Stomach (tissue), 9 donors: ENCODE results near the gene IGSF21. TPM values are rescaled to one million over a fixed set of nuclear protein-coding genes. Genes with fewer than 3 reads are reported as not detected.

ENCODE experiments used
- DNase-seq, 2 donors: peaks; one replicate each; pipeline versions ENCODE4 v3.0.0 to v3.0.0-alpha.2; 2013 to 2019
- H3K27ac ChIP-seq, 5 donors: fragments of 200-600 bp in 4 of 5; sonication (generic) in 4 of 5; one replicate each; pipeline ENCODE4 v1.5.1; 2013 to 2019; ENCODE audit warnings: mild to moderate bottlenecking in 1 of 5, moderate library complexity in 1 of 5
- H3K27me3 ChIP-seq, 3 donors: fragments of 200-600 bp; sonication (generic); one replicate each; pipeline ENCODE4 v1.5.1; 2017 to 2019; ENCODE audit warnings: mixed run types in 1 of 3
- H3K36me3 ChIP-seq, 4 donors: fragments of 200-600 bp; sonication (generic); 1 replicate in 3 of 4; 2 replicates in 1 of 4; pipeline ENCODE4 v1.5.1; 2016 to 2019
- H3K4me1 ChIP-seq, 4 donors: fragments of 200-600 bp; sonication (generic); one replicate each; pipeline ENCODE4 v1.5.1; 2016 to 2019
- H3K4me3 ChIP-seq, 4 donors: fragments of 200-600 bp; sonication (generic) in 3 of 4; one replicate each; pipeline ENCODE4 v1.5.1; 2016 to 2019; ENCODE audit warnings: mild to moderate bottlenecking in 1 of 4
- H3K9me3 ChIP-seq, 4 donors: fragments of 200-600 bp; sonication (generic); one replicate each; pipeline ENCODE4 v1.5.1; 2016 to 2019
- EP300 ChIP-seq: sonication (generic); formaldehyde crosslinking; IDR thresholded peaks from one replicate; pipeline ENCODE4 v1.6.1; 2017; ENCODE audit warnings: antibody characterized with exemption
- POLR2A ChIP-seq, 4 donors: fragments of 450-650 bp; IDR thresholded peaks; one replicate each; pipeline ENCODE4 v1.6.1; 2016; ENCODE audit warnings: antibody characterized with exemption in 4 of 4, control low read depth in 2 of 4, mild to moderate bottlenecking in 1 of 4, moderate library complexity in 1 of 4
- POLR2AphosphoS5 ChIP-seq, 3 donors: sonication (generic); formaldehyde crosslinking; IDR thresholded peaks; one replicate each; pipeline ENCODE4 v1.6.1; 2016; ENCODE audit warnings: antibody characterized with exemption in 3 of 3
- WGBS, 5 donors: extraction: QIAGEN DNeasy Blood & Tissue Kit in 3 of 5; methylation state at CpG; one replicate each; pipeline versions ENCODE4 v1.1.5 to v1.1.7; 2013 to 2018; 5-methylcytosine and 5-hydroxymethylcytosine counted together
- intact Hi-C: fragments of 100-400 bp; cut with DNase I; formaldehyde crosslinking; loops from one replicate; pipeline ENCODE4 v1.15.1; 2023; ENCODE audit warnings: low total_unique reads
- polyA plus RNA-seq, 3 donors: library from polyadenylated mRNA; stranded (reverse); fragments of 200-250 nt; gene quantifications; one replicate each; pipeline ENCODE4 v1.2.3, GENCODE V29; 2013
- total RNA-seq, 5 donors: library from RNA; depleted of rRNA; stranded (reverse); fragments of >200 nt; gene quantifications; one replicate each; pipeline versions ENCODE4 v1.1.0 to v1.2.3, GENCODE V29; 2014 to 2016
- TF ChIP-seq, protein P1 (sequence below), 7 experiments: fragments of 450-650 bp in 4 of 7; fragments of 200-600 bp in 3 of 7; sonication (generic) in 3 of 7; IDR thresholded peaks; one replicate each; pipeline ENCODE4 v1.5.1; 2016 to 2019; ENCODE audit warnings: antibody characterized with exemption in 7 of 7, control low read depth in 2 of 7, mild to moderate bottlenecking in 1 of 7
- donor health status: healthy with polysubstance abuse.
- donor health status: Bipolar disorder and iron deficiency.
- donor health status: healthy.

Gene IGSF21
- total and polyA plus RNA-seq, 8 donors: 0.25 to 2.0 (median 1.1) TPM; not detected in 3

DNA sequence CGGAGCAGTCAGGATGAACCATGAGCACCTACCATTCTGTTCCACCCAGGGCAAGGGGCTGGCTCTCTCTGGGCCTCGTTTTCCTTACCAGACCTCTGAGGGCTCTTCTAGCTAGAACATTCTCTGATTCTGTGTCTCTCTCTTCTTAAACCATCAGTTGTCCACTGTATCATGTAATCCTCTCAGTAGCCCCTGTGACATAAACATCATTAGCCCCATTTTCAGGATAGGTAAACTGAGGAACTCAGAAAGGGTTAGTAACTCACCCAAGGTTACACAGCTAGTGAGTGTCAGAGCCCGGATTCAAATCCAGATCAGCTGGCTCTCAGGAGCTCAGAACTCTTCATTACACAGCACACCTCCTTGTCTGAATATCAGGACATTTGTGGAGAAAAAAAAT, 22.8 kb downstream of the IGSF21 start:
- 43 to 63% (median 59%) methylated on average over 3 of the region's 3 CpGs for WGBS, 5 donors
- Histone ChIP-seq H3K27ac (no peak overlapping the region), H3K36me3 (no peaks in the 10 kb centered on the region), H3K9me3 (no peaks in the 10 kb centered on the region), H3K4me1 (peaks cover 0 to 9% (median 0%) of the 10 kb centered on the region in 4 donors), H3K27me3 (peaks cover 0 to 71% (median 13%) of the 10 kb centered on the region in 3 donors), H3K4me3 (no peak overlapping the region)
- intact Hi-C loops: no loop called here
- DNase-seq: no peak
- TF ChIP-seq POLR2A (IDR thresholded peaks at IDR 0.05): no peak
- TF ChIP-seq EP300: no peak
- TF ChIP-seq POLR2AphosphoS5 (IDR thresholded peaks at IDR 0.05): no peak
- TF ChIP-seq, protein P1, sequence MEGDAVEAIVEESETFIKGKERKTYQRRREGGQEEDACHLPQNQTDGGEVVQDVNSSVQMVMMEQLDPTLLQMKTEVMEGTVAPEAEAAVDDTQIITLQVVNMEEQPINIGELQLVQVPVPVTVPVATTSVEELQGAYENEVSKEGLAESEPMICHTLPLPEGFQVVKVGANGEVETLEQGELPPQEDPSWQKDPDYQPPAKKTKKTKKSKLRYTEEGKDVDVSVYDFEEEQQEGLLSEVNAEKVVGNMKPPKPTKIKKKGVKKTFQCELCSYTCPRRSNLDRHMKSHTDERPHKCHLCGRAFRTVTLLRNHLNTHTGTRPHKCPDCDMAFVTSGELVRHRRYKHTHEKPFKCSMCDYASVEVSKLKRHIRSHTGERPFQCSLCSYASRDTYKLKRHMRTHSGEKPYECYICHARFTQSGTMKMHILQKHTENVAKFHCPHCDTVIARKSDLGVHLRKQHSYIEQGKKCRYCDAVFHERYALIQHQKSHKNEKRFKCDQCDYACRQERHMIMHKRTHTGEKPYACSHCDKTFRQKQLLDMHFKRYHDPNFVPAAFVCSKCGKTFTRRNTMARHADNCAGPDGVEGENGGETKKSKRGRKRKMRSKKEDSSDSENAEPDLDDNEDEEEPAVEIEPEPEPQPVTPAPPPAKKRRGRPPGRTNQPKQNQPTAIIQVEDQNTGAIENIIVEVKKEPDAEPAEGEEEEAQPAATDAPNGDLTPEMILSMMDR (IDR thresholded peaks at IDR 0.05): no peak

DNA sequence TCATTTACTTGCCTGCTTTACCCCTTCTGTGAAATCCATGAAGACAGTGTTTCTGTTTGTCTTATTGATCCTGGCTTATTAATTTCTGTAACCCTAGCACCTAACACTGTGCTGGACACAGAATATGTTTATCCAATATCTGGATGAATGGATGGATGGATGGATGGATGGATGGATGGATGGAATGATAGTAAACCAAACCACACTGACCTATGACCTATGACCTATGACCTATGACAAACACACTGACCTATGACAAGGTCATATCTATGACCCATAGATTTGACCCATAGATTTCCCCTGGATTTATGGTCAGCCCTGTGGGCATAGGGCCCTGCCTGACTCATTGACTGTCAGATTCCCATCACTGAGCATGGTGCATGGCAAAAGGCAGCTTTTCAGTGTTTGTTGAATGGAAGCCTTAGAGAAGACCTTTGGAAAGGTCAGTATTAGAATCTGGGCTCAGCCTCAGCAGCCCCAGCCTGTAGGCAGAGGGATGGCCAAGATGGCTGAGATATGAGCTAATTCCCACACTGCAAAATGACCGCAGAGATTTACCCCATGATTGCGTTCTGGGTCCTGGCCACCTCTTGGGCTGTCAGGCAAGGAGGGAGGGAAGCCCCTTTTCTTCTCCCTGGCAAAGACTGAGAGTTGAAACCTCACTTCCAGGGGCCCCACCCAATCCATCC, 24.6 kb downstream of the IGSF21 start:
- no peak overlapping the region for H3K27ac ChIP-seq
- no peak for DNase-seq

GRCh38 chr1:18132711-18133541, 25.3 kb downstream of the IGSF21 start:
- 56 to 65% (median 60%) methylated on average over 16 of the region's 16 CpGs for WGBS, 5 donors
- Histone ChIP-seq H3K36me3 (no peaks in the 10 kb centered on the region), H3K4me3 (no peak overlapping the region), H3K27me3 (peaks cover 0 to 64% (median 13%) of the 10 kb centered on the region in 3 donors), H3K9me3 (no peaks in the 10 kb centered on the region), H3K27ac (no peak overlapping the region), H3K4me1 (peaks cover 0 to 9% (median 0%) of the 10 kb centered on the region in 4 donors)
- DNase-seq: peak in 1 of 2 donors; percentile 46
- intact Hi-C loops: no loop called here
- TF ChIP-seq POLR2A (IDR thresholded peaks at IDR 0.05): no peak
- TF ChIP-seq EP300: no peak
- TF ChIP-seq, protein P1 (IDR thresholded peaks at IDR 0.05): no peak
- TF ChIP-seq POLR2AphosphoS5 (IDR thresholded peaks at IDR 0.05): no peak

More for the DNA sequence above, 24.6 kb downstream of the IGSF21 start:
- Histone ChIP-seq H3K4me1 (peaks cover 0 to 9% (median 0%) of the 10 kb centered on the region in 4 donors), H3K27me3 (peaks cover 0 to 62% (median 13%) of the 10 kb centered on the region in 3 donors), H3K36me3 (no peaks in the 10 kb centered on the region), H3K4me3 (no peak overlapping the region), H3K9me3 (no peaks in the 10 kb centered on the region)
- intact Hi-C loops: no loop called here
- TF ChIP-seq, protein P1 (IDR thresholded peaks at IDR 0.05): no peak
- no peak for TF ChIP-seq POLR2AphosphoS5 (IDR thresholded peaks at IDR 0.05)
- no peak for TF ChIP-seq POLR2A (IDR thresholded peaks at IDR 0.05)
- TF ChIP-seq EP300: no peak
- 67 to 79% (median 78%) methylated on average over 2 of the region's 2 CpGs for WGBS, 5 donors

DNA sequence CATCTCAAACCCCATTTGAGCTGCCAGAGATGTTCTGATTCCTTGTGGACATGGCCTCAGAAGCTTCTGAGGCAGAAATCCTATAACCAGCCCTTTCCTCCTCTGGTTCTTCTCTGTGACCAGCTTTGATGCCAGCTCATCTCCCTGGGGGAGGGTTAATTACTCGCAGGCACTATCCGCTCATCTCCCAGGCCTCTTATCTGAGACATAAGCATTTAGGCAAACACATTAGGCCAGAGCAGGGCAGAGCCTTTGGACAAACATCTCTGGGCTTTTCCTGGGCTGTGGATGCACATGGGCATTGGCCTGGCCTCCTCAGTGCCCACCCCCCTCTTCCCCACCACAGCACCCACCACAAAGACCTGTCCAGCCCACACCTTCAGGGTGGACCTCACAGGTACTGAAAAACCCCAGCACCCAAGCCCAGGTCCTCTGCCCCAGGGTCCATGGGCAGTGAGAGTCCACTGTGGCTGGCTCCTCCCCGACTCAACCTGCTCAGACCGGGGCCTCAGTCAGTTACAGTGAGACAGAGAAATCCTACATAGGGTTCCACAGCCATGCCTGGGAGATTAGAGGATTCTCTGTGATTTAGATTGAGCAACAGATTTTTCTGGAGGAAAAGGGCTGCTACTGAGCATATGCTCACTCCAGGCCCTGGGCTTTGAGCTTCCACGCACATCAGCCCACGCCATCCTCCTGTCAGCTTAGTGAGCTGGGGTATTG, 26.9 kb downstream of the IGSF21 start:
- intact Hi-C loops: no loop called here
- no peak for TF ChIP-seq POLR2AphosphoS5 (IDR thresholded peaks at IDR 0.05)
- TF ChIP-seq POLR2A (IDR thresholded peaks at IDR 0.05): no peak
- TF ChIP-seq, protein P1 (IDR thresholded peaks at IDR 0.05): no peak
- Histone ChIP-seq H3K27me3 (peaks cover 0 to 61% (median 17%) of the 10 kb centered on the region in 3 donors), H3K4me1 (peaks cover 0 to 9% (median 0%) of the 10 kb centered on the region in 4 donors), H3K9me3 (no peaks in the 10 kb centered on the region), H3K27ac (no peak overlapping the region), H3K36me3 (no peaks in the 10 kb centered on the region), H3K4me3 (no peak overlapping the region)
- WGBS, 5 donors: 45 to 60% (median 54%) methylated on average over 6 of the region's 6 CpGs
- DNase-seq: no peak
